ENCODE data around the gene AIFM1.

- TF ChIP-seq EP300 (IDR thresholded peaks at IDR 0.05; ENCODE audit: borderline replicate concordance) (no peak), CEBPB (IDR thresholded peaks at IDR 0.05) (no peak), RAD21 (IDR thresholded peaks at IDR 0.05; ENCODE audit: low read depth) (no peak), YY1 (IDR thresholded peaks at IDR 0.05; ENCODE audit: low read depth) (no peak), TAF1 (IDR thresholded peaks at IDR 0.05; ENCODE audit: low read depth) (no peak), TEAD4 (IDR thresholded peaks at IDR 0.05) (no peak), FOXM1 (IDR thresholded peaks at IDR 0.05; ENCODE audit: borderline replicate concordance, low read depth) (no peak), CREB1 (IDR thresholded peaks at IDR 0.05; ENCODE audit: low read depth) (no peak), NFIC (IDR thresholded peaks at IDR 0.05) (no peak), MAX (IDR thresholded peaks at IDR 0.05) (no peak), TCF12 (IDR thresholded peaks at IDR 0.05; ENCODE audit: low read depth) (no peak)
- TF ChIP-seq, protein P1, sequence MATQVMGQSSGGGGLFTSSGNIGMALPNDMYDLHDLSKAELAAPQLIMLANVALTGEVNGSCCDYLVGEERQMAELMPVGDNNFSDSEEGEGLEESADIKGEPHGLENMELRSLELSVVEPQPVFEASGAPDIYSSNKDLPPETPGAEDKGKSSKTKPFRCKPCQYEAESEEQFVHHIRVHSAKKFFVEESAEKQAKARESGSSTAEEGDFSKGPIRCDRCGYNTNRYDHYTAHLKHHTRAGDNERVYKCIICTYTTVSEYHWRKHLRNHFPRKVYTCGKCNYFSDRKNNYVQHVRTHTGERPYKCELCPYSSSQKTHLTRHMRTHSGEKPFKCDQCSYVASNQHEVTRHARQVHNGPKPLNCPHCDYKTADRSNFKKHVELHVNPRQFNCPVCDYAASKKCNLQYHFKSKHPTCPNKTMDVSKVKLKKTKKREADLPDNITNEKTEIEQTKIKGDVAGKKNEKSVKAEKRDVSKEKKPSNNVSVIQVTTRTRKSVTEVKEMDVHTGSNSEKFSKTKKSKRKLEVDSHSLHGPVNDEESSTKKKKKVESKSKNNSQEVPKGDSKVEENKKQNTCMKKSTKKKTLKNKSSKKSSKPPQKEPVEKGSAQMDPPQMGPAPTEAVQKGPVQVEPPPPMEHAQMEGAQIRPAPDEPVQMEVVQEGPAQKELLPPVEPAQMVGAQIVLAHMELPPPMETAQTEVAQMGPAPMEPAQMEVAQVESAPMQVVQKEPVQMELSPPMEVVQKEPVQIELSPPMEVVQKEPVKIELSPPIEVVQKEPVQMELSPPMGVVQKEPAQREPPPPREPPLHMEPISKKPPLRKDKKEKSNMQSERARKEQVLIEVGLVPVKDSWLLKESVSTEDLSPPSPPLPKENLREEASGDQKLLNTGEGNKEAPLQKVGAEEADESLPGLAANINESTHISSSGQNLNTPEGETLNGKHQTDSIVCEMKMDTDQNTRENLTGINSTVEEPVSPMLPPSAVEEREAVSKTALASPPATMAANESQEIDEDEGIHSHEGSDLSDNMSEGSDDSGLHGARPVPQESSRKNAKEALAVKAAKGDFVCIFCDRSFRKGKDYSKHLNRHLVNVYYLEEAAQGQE (IDR thresholded peaks at IDR 0.05; ENCODE audit: low read depth): no peak
Measured at GRCh38 chrX:130130990-130131389, 34.7 kb downstream of the AIFM1 start.

Data from Ishikawa (cell line).